Mesenchymal stem cell (in vitro differentiated cells and primary cell): ENCODE results near the gene OAS3.

Experiments
- DNase-seq: peaks from one replicate; pipeline ENCODE4 v3.0.0-alpha.2; 2013
- H2AFZ ChIP-seq: one replicate; pipeline ENCODE4 v1.6.1; 2013; ENCODE audit warnings: low read depth, mild to moderate bottlenecking, control low read depth, inconsistent platforms, low read length, moderate library complexity
- H2AK5ac ChIP-seq: 2 replicates; pipeline ENCODE4 v1.6.1; 2013; ENCODE audit warnings: low read length, moderate library complexity, mild to moderate bottlenecking, inconsistent platforms; ENCODE audit not compliant: severe bottlenecking
- H2BK120ac ChIP-seq: one replicate; pipeline ENCODE4 v1.6.1; 2013; ENCODE audit warnings: low read depth, mild to moderate bottlenecking, inconsistent platforms, low read length, moderate library complexity
- H2BK12ac ChIP-seq, 2 experiments: one replicate each; pipeline ENCODE4 v1.6.1; 2013; ENCODE audit warnings: inconsistent platforms in 2 of 2, low read length in 2 of 2, mild to moderate bottlenecking in 2 of 2, moderate library complexity in 2 of 2, control low read depth in 1 of 2
- H2BK15ac ChIP-seq: one replicate; pipeline ENCODE4 v1.6.1; 2013; ENCODE audit warnings: mild to moderate bottlenecking, low read depth, inconsistent platforms; ENCODE audit not compliant: poor library complexity, severe bottlenecking
- H2BK5ac ChIP-seq: 2 replicates; pipeline ENCODE4 v1.6.1; 2013; ENCODE audit warnings: low read depth, mild to moderate bottlenecking, low read length, control low read depth, inconsistent platforms; ENCODE audit not compliant: poor library complexity, severe bottlenecking
- H3K14ac ChIP-seq, 2 experiments: one replicate each; pipeline ENCODE4 v1.6.1; 2013; ENCODE audit warnings: inconsistent platforms in 2 of 2, low read length in 2 of 2, control low read depth in 1 of 2, mild to moderate bottlenecking in 1 of 2, moderate library complexity in 1 of 2
- H3K18ac ChIP-seq, 2 experiments: one replicate each; pipeline ENCODE4 v1.6.1; 2013; ENCODE audit warnings: inconsistent platforms in 2 of 2, low read length in 2 of 2, control low read depth in 1 of 2, low read depth in 1 of 2, mild to moderate bottlenecking in 1 of 2
- H3K23ac ChIP-seq, 2 experiments: one replicate each; pipeline ENCODE4 v1.6.1; 2013; ENCODE audit warnings: inconsistent platforms in 2 of 2, low read length in 2 of 2, mild to moderate bottlenecking in 2 of 2, moderate library complexity in 2 of 2, control low read depth in 1 of 2
- H3K27ac ChIP-seq: 2 replicates; pipeline ENCODE4 v1.5.1; 2013; ENCODE audit warnings: mild to moderate bottlenecking, moderate library complexity, low read length, control low read depth, inconsistent platforms; ENCODE audit not compliant: poor library complexity, severe bottlenecking
- H3K27me3 ChIP-seq, 2 experiments: 2 replicates each; pipeline versions ENCODE4 v1.6.1 to v1.7.0; 2013; ENCODE audit warnings: low read length in 2 of 2, mild to moderate bottlenecking in 2 of 2, moderate library complexity in 2 of 2, control low read depth in 1 of 2, inconsistent platforms in 1 of 2; ENCODE audit not compliant: control insufficient read depth in 1 of 2, insufficient read depth in 1 of 2
- H3K36me3 ChIP-seq, 2 experiments: 2 replicates each; pipeline versions ENCODE4 v1.6.1 to v1.7.0; 2013; ENCODE audit warnings: low read length in 2 of 2, control low read depth in 1 of 2, inconsistent platforms in 1 of 2, low read depth in 1 of 2, mild to moderate bottlenecking in 1 of 2; ENCODE audit not compliant: insufficient read depth in 2 of 2, control insufficient read depth in 1 of 2
- H3K4ac ChIP-seq, 2 experiments: one replicate each; pipeline ENCODE4 v1.6.1; 2013; ENCODE audit warnings: inconsistent platforms in 2 of 2, low read length in 2 of 2, mild to moderate bottlenecking in 2 of 2, moderate library complexity in 2 of 2, control low read depth in 1 of 2, low read depth in 1 of 2
- H3K4me1 ChIP-seq: 2 replicates; pipeline ENCODE4 v1.6.1; 2013; ENCODE audit warnings: low read depth, low read length, control low read depth; ENCODE audit not compliant: control insufficient read depth, insufficient read depth
- H3K4me2 ChIP-seq: 2 replicates; pipeline ENCODE4 v1.6.1; 2013; ENCODE audit warnings: low read length, mild to moderate bottlenecking, inconsistent platforms; ENCODE audit not compliant: poor library complexity, severe bottlenecking
- H3K4me3 ChIP-seq, 2 experiments: 2 replicates each; pipeline versions ENCODE4 v1.5.1 to v1.7.0; 2013; ENCODE audit warnings: low read length in 2 of 2, mild to moderate bottlenecking in 2 of 2, control low read depth in 1 of 2, low read depth in 1 of 2; ENCODE audit not compliant: insufficient read depth in 1 of 2
- H3K79me1 ChIP-seq: replicated peaks from 2 replicates; pipeline ENCODE4 v1.6.1; 2013; ENCODE audit warnings: mild to moderate bottlenecking, control low read depth, low read length, inconsistent platforms; ENCODE audit not compliant: poor library complexity, severe bottlenecking
- H3K9ac ChIP-seq: 2 replicates; pipeline ENCODE4 v1.7.0; 2013; ENCODE audit warnings: mild to moderate bottlenecking, low read length, moderate library complexity
- H3K9me3 ChIP-seq: 2 replicates; pipeline ENCODE4 v1.7.0; 2013; ENCODE audit warnings: mild to moderate bottlenecking, low read length; ENCODE audit not compliant: control insufficient read depth
- H4K8ac ChIP-seq: one replicate; pipeline ENCODE4 v1.6.1; 2013; ENCODE audit warnings: inconsistent platforms, mild to moderate bottlenecking, low read length, moderate library complexity
- H4K91ac ChIP-seq: one replicate; pipeline ENCODE4 v1.6.1; 2013; ENCODE audit warnings: mild to moderate bottlenecking, low read length, inconsistent platforms
- WGBS: methylation state at CpG from one replicate; pipeline ENCODE4 v1.1.7; 2013; ENCODE audit warnings: mixed read lengths; 5-methylcytosine and 5-hydroxymethylcytosine counted together

OAS3 gene

GRCh38 chr12:113000433-113000832, 62.2 kb downstream of the OAS3 start:
- H4K8ac ChIP-seq: no peak overlapping the region
- no peak overlapping the region for H2BK5ac ChIP-seq
- H2BK12ac ChIP-seq: no peak overlapping the region
- H3K27me3 ChIP-seq: peaks cover 0 to 42% of the 10 kb centered on the region in 2 experiments
- WGBS: 83% methylated on average over 6 of the region's 6 CpGs
- no peak overlapping the region for H3K4me2 ChIP-seq
- H2BK120ac ChIP-seq: no peak overlapping the region
- H4K91ac ChIP-seq: peak overlapping the region; percentile 5
- H2AFZ ChIP-seq: no peak overlapping the region
- H3K4ac ChIP-seq: no peak overlapping the region
- no peak overlapping the region for H3K9ac ChIP-seq
- peaks cover 0 to 88% of the 10 kb centered on the region in 2 experiments for H3K36me3 ChIP-seq
- no peak overlapping the region for H2BK15ac ChIP-seq
- no peak overlapping the region for H3K27ac ChIP-seq
- H3K23ac ChIP-seq: no peak overlapping the region
- H2AK5ac ChIP-seq: no peak overlapping the region
- DNase-seq: no peak
- H3K4me1 ChIP-seq: no peaks in the 10 kb centered on the region
- H3K79me1 ChIP-seq: no peaks in the 10 kb centered on the region
- peak overlapping the region in 1 of 2 experiments; percentile 82 for H3K14ac ChIP-seq
- H3K9me3 ChIP-seq: peaks cover 8% of the 10 kb centered on the region
- no peak overlapping the region for H3K4me3 ChIP-seq
- H3K18ac ChIP-seq: no peak overlapping the region

GRCh38 chr12:113002155-113002554, 63.9 kb downstream of the OAS3 start:
- H3K14ac ChIP-seq: no peak overlapping the region
- no peak overlapping the region for H3K4me3 ChIP-seq
- H3K27ac ChIP-seq: no peak overlapping the region
- no peak overlapping the region for H2BK15ac ChIP-seq
- H3K36me3 ChIP-seq: peaks cover 0 to 83% of the 10 kb centered on the region in 2 experiments
- H3K9ac ChIP-seq: no peak overlapping the region
- H3K4me2 ChIP-seq: no peak overlapping the region
- no peak overlapping the region for H2BK12ac ChIP-seq
- H3K79me1 ChIP-seq: no peaks in the 10 kb centered on the region
- no peak overlapping the region for H2BK5ac ChIP-seq
- no peak overlapping the region for H3K18ac ChIP-seq
- WGBS: 79% methylated on average over 4 of the region's 4 CpGs
- no peak overlapping the region for H4K91ac ChIP-seq
- no peak overlapping the region for H2BK120ac ChIP-seq
- H2AK5ac ChIP-seq: no peak overlapping the region
- no peak for DNase-seq
- peaks cover 8% of the 10 kb centered on the region for H3K9me3 ChIP-seq
- no peak overlapping the region for H3K4ac ChIP-seq
- no peak overlapping the region for H4K8ac ChIP-seq
- peaks cover 0 to 33% of the 10 kb centered on the region in 2 experiments for H3K27me3 ChIP-seq
- no peak overlapping the region for H2AFZ ChIP-seq
- peaks cover 6% of the 10 kb centered on the region for H3K4me1 ChIP-seq
- no peak overlapping the region for H3K23ac ChIP-seq

GRCh38 chr12:113002676-113003075, 64.4 kb downstream of the OAS3 start:
- Histone ChIP-seq H3K27me3 (peaks cover 0 to 28% of the 10 kb centered on the region in 2 experiments), H3K36me3 (peaks cover 0 to 83% of the 10 kb centered on the region in 2 experiments), H3K4ac (no peak overlapping the region), H2BK120ac (no peak overlapping the region), H3K27ac (no peak overlapping the region), H3K4me3 (no peak overlapping the region), H3K79me1 (no peaks in the 10 kb centered on the region), H2AK5ac (no peak overlapping the region), H2BK15ac (no peak overlapping the region), H2BK5ac (no peak overlapping the region), H2BK12ac (no peak overlapping the region), H3K4me2 (no peak overlapping the region), H3K14ac (no peak overlapping the region), H4K91ac (no peak overlapping the region), H4K8ac (no peak overlapping the region), H3K4me1 (peaks cover 11% of the 10 kb centered on the region), H3K23ac (no peak overlapping the region), H3K9me3 (peaks cover 8% of the 10 kb centered on the region), H3K18ac (no peak overlapping the region), H2AFZ (no peak overlapping the region), H3K9ac (no peak overlapping the region)
- no peak for DNase-seq
- WGBS: 74% methylated on average over 3 of the region's 5 CpGs

- H3K18ac ChIP-seq: no peak overlapping the region
- H3K4ac ChIP-seq: no peak overlapping the region
- H3K4me3 ChIP-seq: no peak overlapping the region
- peaks cover 11% of the 10 kb centered on the region for H3K4me1 ChIP-seq
- H2AFZ ChIP-seq: no peak overlapping the region
- DNase-seq: no peak
- H3K27me3 ChIP-seq: peaks cover 0 to 21% of the 10 kb centered on the region in 2 experiments
- H3K27ac ChIP-seq: no peak overlapping the region
- H2BK120ac ChIP-seq: no peak overlapping the region
- no peaks in the 10 kb centered on the region for H3K79me1 ChIP-seq
- no peak overlapping the region for H4K8ac ChIP-seq
- WGBS: 80% methylated on average over 9 of the region's 9 CpGs
- H3K14ac ChIP-seq: no peak overlapping the region
- H2BK12ac ChIP-seq: no peak overlapping the region
- no peak overlapping the region for H3K23ac ChIP-seq
- H3K4me2 ChIP-seq: no peak overlapping the region
- H3K36me3 ChIP-seq: peaks cover 0 to 82% of the 10 kb centered on the region in 2 experiments
- peaks cover 1% of the 10 kb centered on the region for H3K9me3 ChIP-seq
- H4K91ac ChIP-seq: no peak overlapping the region
- H2AK5ac ChIP-seq: no peak overlapping the region
- H3K9ac ChIP-seq: no peak overlapping the region
- H2BK15ac ChIP-seq: no peak overlapping the region
- H2BK5ac ChIP-seq: no peak overlapping the region
These were observed 65.4 kb downstream of the OAS3 start for GRCh38 chr12:113003636-113004035.
